ENCODE results near the gene SLC9A9. TPM values are rescaled to one million over a fixed set of nuclear protein-coding genes. Genes with fewer than 3 reads are reported as not detected.
A peak's percentile ranks its signal among the peaks of the same experiment; 100 is the strongest.

SLC9A9 gene
- total and polyA plus RNA-seq, 9 of the 15 experiments (the other 6 are each of a cell fraction or from before 2014, with no cell fraction given), result 0.03 to 0.13 TPM; not detected in 7

DNA sequence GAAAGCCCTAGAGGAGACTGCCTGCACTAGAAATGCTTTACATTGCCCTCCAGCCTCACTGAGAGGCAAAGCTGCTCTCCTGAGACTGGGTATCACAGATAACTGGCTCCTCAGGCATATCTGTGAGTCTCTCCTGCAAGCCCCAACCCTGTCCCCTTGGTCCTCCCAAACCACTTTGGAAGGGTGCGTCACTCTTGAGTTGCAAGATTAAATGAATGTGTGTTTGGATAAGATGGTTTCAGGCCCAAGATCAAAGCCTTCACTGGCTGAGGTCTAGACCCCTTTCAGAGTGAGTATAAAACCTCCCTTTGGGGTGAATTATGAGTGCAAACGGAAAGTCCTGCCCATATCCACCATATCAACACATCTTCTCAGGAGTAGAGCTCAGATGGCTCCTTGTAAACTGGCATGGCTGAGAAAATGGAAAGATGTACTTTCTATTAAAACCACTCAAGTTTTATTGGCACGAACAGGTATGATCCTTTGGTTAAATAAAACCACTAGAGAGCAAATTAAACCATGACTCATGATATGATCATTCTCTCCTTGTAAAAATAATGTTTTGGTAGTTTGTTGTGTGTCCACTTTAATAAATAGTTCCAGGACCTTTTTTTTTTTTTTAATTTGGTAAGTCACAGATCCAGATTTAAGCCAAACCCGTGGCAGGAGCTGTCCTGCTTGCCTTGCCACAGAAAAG is 564.7 kb downstream of the SLC9A9 start (continued):
- TF ChIP-seq, protein P1, sequence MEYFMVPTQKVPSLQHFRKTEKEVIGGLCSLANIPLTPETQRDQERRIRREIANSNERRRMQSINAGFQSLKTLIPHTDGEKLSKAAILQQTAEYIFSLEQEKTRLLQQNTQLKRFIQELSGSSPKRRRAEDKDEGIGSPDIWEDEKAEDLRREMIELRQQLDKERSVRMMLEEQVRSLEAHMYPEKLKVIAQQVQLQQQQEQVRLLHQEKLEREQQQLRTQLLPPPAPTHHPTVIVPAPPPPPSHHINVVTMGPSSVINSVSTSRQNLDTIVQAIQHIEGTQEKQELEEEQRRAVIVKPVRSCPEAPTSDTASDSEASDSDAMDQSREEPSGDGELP (CRISPR knock-in tag; IDR thresholded peaks at IDR 0.05; ENCODE audit: borderline replicate concordance), result no peak; the same call in 1 of the 2 replicates
- TF ChIP-seq CBX5 (IDR thresholded peaks at IDR 0.05; ENCODE audit: borderline replicate concordance, low read depth), result no peak
- TF ChIP-seq, protein P2, sequence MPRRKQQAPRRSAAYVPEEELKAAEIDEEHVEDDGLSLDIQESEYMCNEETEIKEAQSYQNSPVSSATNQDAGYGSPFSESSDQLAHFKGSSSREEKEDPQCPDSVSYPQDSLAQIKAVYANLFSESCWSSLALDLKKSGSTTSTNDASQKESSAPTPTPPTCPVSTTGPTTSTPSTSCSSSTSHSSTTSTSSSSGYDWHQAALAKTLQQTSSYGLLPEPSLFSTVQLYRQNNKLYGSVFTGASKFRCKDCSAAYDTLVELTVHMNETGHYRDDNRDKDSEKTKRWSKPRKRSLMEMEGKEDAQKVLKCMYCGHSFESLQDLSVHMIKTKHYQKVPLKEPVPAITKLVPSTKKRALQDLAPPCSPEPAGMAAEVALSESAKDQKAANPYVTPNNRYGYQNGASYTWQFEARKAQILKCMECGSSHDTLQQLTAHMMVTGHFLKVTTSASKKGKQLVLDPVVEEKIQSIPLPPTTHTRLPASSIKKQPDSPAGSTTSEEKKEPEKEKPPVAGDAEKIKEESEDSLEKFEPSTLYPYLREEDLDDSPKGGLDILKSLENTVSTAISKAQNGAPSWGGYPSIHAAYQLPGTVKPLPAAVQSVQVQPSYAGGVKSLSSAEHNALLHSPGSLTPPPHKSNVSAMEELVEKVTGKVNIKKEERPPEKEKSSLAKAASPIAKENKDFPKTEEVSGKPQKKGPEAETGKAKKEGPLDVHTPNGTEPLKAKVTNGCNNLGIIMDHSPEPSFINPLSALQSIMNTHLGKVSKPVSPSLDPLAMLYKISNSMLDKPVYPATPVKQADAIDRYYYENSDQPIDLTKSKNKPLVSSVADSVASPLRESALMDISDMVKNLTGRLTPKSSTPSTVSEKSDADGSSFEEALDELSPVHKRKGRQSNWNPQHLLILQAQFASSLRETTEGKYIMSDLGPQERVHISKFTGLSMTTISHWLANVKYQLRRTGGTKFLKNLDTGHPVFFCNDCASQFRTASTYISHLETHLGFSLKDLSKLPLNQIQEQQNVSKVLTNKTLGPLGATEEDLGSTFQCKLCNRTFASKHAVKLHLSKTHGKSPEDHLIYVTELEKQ (CRISPR knock-in tag; IDR thresholded peaks at IDR 0.05), result no peak
- TF ChIP-seq STAT5B (CRISPR knock-in tag; IDR thresholded peaks at IDR 0.05), result no peak
- TF ChIP-seq FOXA1 (IDR thresholded peaks at IDR 0.05; ENCODE audit: borderline replicate concordance), result no peak
- TF ChIP-seq U2AF1 (optimal IDR thresholded peaks at IDR 0.05; ENCODE audit: low read depth, low read length), result no peak
- TF ChIP-seq ZBTB1 (CRISPR knock-in tag; IDR thresholded peaks at IDR 0.05; ENCODE audit: borderline replicate concordance, low read depth), result no peak
- TF ChIP-seq ZNF57 (CRISPR knock-in tag; IDR thresholded peaks at IDR 0.05), result no peak
- peak; percentile 71; the same call in 1 of the 2 replicates for TF ChIP-seq RUNX1 (IDR thresholded peaks at IDR 0.05; ENCODE audit: low read depth)
- no peak for TF ChIP-seq LARP7 (IDR thresholded peaks at IDR 0.05)
- no peak for TF ChIP-seq SP2 (IDR thresholded peaks at IDR 0.05; ENCODE audit: extremely low read depth, low read depth, low read length, poor library complexity, severe bottlenecking)
- no peak for TF ChIP-seq HNRNPL (IDR thresholded peaks at IDR 0.05; ENCODE audit: low read depth, low read length)
- TF ChIP-seq TRIM24 (IDR thresholded peaks at IDR 0.05), result peak; percentile 85 to 92
- no peak for TF ChIP-seq ZNF311 (CRISPR knock-in tag; IDR thresholded peaks at IDR 0.05)
- TF ChIP-seq, protein P3, sequence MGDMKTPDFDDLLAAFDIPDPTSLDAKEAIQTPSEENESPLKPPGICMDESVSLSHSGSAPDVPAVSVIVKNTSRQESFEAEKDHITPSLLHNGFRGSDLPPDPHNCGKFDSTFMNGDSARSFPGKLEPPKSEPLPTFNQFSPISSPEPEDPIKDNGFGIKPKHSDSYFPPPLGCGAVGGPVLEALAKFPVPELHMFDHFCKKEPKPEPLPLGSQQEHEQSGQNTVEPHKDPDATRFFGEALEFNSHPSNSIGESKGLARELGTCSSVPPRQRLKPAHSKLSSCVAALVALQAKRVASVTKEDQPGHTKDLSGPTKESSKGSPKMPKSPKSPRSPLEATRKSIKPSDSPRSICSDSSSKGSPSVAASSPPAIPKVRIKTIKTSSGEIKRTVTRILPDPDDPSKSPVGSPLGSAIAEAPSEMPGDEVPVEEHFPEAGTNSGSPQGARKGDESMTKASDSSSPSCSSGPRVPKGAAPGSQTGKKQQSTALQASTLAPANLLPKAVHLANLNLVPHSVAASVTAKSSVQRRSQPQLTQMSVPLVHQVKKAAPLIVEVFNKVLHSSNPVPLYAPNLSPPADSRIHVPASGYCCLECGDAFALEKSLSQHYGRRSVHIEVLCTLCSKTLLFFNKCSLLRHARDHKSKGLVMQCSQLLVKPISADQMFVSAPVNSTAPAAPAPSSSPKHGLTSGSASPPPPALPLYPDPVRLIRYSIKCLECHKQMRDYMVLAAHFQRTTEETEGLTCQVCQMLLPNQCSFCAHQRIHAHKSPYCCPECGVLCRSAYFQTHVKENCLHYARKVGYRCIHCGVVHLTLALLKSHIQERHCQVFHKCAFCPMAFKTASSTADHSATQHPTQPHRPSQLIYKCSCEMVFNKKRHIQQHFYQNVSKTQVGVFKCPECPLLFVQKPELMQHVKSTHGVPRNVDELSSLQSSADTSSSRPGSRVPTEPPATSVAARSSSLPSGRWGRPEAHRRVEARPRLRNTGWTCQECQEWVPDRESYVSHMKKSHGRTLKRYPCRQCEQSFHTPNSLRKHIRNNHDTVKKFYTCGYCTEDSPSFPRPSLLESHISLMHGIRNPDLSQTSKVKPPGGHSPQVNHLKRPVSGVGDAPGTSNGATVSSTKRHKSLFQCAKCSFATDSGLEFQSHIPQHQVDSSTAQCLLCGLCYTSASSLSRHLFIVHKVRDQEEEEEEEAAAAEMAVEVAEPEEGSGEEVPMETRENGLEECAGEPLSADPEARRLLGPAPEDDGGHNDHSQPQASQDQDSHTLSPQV (IDR thresholded peaks at IDR 0.05), result peak; percentile 54
- peak; percentile 42; the same call in 1 of the 2 replicates for TF ChIP-seq TCF7L2 (IDR thresholded peaks at IDR 0.05; ENCODE audit: low read depth, low read length)
- no peak for TF ChIP-seq PHF8 (IDR thresholded peaks at IDR 0.05; ENCODE audit: borderline replicate concordance, low read length)
- no peak for TF ChIP-seq BMI1 (IDR thresholded peaks at IDR 0.05; ENCODE audit: low read length)
- TF ChIP-seq ZKSCAN8 (CRISPR knock-in tag; IDR thresholded peaks at IDR 0.05), result no peak
- TF ChIP-seq ZFX (CRISPR knock-in tag; IDR thresholded peaks at IDR 0.05), result no peak
